Stimulated activated CD8-positive, alpha-beta memory T cell treated with anti-CD3 and anti-CD28 coated beads, Interleukin-7, amount 100 ng/mL, for 1 hour (primary cell): ENCODE measurements around the gene HES6.

Source experiments
- DNase-seq, 2 donors: peaks; one replicate each; pipeline ENCODE4 v3.0.0-alpha.2; 2020; ENCODE audit warnings: low read depth in 2 of 2

Gene HES6

DNA sequence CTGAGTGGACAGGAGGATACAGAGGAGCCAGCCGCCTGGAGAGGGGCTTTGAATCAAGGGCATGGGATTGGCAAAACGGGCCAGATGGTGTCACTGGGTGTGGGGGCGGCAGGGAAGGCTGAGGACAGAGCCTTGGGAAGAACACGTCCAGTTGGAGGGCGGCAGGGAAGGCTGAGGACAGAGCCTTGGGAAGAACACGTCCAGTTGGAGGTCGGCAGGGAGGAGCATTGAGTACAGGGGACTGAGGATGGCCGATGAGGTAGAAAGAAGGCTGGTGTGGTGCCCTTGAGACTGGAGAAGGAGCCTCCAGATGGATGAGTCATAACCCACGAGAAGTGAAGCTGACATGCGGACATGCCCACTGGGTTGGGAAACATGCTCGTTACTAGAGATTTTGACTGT is 4.5 kb downstream of the HES6 start:
- no peak for DNase-seq

DNA sequence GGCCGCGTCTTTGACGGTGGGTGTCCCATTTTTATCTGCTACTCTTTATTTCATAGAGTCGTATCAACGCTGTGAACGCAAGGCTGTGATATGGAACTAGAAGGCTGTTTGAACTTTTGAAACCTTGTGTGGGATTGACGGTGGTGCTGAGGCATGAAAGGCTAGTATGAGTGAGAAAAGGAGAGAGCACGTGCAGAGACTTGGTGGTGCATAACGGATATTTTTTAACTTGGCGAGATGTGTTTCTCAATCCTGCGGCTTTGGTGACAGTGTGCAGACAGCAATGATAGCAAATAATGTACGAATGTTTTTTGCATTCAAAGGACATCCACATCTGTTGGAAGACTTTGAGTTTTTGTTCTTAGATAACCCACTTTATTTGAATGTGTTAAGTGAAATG is 6.2 kb downstream of the HES6 start:
- no peak for DNase-seq

DNA sequence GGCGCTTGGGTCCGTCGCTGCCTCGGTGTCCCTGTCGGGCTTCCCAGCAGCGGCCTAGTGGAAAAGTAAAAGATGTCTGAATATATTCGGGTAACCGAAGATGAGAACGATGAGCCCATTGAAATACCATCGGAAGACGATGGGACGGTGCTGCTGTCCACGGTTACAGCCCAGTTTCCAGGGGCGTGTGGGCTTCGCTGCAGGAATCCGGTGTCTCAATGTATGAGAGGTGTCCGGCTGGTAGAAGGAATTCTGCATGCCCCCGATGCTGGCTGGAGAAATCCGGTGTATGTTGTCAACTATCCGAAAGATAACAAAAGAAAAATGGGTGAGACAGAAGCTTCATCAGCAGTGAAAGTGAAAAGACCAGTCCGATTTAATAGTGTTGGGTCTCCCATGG is 8.0 kb downstream of the HES6 start:
- no peak for DNase-seq

DNA sequence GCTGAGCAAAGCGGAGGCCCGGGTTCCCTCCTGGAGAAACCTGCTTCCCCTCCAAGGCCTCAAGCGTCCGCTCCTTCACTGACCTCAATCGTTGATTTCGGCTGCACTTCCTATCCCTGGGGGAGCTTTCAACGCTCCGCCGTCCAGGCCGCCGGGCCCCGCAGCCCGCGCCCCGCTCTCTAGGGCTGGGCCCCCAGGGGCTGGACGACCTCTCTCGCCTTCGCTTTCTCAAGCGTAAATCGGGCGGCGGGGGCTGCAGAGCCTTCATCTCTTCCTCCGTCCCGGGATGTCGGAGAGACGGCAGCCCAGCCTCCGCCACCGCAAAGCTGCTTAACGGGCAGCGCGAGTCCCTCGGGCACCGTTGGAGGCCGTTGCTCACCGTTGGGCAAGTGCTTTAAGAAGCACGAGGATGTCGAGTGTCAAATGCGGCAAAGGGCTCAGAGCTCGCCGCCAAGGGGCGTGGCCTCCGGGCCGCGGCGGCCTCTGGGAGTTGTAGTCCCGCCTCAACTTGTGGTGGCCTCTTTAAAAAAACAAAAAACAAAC is 8.5 kb downstream of the HES6 start:
- peak; percentile 59 for DNase-seq

DNA sequence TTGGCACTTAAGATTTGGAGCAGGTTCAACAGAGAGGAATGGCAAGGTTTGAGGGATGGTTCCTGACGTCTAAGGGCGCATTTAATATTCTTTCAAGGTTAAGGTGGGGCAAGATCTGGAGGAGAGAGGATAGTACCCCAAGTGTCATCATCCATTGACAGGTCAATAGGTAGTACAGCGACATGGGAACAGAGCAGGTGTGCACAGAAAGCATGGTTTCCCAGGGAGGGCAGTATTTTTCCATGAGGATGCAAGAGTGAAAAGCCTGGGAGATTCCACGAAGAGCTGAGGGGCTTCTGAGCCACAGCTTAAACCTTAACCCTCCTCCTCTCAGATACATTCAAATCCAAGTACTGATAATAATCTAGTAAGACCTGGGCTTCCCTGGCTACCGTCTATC is 9.1 kb downstream of the HES6 start:
- no peak for DNase-seq

DNA sequence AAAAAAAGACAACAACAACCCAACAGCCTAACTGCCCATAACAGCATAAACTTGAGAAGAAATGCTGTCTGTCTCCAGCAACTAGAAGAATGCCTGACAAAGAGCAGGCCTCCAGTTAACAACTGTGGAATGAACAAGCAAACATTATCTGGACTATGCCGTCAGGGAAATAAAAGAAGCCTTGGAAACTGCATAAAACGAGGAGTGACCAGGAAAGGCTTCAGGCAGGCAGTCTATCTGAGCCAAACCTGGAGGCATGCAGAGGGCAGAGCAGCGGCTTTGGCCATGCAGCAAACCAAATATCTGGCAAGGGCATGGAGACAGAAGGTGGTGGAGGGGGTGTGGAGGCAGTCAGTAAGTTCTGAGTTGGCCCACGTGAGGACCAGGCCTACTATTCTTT is 11.1 kb downstream of the HES6 start:
- no peak for DNase-seq

DNA sequence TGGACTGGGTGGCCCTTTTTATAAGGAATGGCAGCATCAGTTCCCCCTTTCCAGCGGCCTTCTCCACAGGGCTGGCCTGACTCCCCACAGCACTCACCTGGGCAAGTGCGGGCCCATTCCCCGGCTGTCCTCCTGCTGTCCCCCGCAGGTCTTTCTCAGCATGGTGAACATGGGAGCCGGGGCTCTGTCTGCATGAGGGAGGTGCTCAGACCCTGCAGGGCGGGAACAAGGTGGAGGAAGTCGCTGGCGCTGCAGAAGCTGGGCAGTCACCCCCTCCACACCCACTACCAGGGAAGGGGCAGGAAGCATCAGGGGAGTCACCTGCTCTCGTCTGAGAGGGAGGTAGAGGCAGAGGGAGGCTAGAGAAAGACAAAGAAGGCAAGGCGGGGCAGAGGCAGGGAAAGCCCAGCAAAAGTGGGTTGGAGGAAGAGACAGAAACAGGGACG is 12.2 kb downstream of the HES6 start:
- no peak for DNase-seq

DNA sequence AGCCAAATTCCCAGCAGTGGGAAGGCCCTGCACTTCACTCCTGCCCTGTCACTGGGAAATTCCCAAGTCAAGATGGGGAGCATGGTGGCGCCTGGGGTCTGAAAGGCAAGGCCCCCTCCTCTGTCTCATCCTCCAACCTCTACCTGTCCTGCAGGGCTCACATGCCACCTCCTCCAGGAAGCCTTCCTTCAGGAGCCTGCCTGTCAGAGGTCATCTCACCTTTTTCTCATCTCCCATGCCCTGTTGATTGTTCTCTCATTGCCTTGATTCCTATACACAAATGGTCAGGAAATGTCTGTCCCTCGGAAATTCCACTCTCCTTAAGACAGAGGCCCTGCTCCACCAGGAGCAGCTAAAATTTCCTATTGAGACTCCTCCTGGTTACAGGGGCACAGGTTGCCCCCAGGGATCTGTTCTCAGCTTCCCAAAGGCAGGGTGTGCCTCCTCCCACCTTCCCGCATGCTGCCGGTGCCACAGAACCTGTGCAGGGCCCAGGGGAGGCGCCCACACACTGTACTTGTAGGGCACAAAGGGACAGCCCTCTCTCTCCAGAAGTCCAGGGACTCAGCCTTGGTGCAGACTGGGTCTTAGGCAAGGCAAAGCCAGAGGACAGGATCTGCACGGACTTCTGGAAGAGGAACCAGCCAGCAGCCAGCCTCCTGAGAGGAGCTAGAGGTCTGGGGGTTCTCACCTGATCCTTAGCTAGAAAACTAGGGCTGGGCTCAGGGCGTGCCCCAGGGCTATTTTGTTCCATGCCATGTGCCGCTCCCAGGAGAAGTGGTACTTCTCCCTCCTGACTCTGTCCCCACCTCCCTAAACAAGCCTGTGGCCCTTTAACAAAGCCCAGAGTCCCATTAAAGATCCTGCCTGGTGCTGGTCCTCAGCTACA is 12.9 kb downstream of the HES6 start:
- DNase-seq: no peak

DNA sequence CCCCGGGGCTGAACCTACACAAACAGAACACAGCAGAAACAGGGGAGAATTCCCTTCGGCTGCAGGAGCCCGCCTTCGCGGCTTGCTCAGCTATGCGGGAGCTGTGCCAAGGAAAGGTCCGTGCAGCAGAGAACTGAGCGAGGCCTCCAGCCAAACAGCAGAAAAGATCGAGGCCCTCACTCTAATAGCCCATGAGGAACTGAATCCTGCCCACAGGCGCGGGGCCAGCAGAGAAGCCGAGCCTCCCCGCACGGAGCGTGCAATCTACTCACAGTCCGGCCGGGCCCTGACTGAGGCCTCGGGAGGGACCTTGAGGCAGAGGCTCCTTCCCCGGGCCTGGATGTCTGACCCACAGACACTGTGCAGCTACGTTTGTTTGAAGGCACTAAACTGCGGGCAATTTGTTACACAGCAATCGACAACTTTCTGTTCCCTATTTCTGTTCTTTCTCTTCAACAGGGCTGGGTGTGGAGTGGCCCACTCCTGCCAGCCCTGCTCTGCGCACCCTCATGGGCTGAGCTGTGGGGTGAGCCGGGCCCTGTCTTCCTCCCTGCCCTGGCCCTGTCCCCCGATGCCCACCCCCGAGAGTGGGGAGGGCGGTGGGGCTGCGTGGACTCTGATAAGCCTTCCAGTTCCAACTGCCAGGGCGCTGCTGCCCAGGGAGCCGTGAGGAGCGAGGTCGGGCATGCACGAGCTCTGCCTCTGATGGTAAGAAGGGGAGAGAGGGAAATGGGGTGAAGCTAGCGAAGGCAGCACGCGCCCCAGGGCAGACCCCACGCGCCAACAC is 13.7 kb downstream of the HES6 start:
- DNase-seq: no peak

DNA sequence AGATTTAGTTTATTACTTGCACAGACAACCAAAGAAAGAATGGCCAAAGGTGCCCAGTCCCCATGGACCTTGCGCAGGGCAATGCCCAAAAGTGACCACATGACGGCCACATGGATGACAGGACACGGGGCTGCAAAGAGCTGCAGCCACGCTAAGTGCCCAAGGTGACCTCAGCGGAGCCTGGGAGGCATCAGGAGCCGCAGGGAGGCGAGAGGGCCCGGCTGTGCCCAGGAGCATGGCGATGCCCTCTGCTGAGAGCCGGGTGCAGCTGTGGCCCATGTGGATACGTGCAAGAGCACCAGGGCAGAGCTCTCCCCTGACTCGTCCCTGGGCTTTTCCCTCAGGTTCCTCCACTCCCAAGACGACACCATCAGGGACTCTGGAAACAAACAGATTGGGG is 14.7 kb downstream of the HES6 start:
- no peak for DNase-seq

DNA sequence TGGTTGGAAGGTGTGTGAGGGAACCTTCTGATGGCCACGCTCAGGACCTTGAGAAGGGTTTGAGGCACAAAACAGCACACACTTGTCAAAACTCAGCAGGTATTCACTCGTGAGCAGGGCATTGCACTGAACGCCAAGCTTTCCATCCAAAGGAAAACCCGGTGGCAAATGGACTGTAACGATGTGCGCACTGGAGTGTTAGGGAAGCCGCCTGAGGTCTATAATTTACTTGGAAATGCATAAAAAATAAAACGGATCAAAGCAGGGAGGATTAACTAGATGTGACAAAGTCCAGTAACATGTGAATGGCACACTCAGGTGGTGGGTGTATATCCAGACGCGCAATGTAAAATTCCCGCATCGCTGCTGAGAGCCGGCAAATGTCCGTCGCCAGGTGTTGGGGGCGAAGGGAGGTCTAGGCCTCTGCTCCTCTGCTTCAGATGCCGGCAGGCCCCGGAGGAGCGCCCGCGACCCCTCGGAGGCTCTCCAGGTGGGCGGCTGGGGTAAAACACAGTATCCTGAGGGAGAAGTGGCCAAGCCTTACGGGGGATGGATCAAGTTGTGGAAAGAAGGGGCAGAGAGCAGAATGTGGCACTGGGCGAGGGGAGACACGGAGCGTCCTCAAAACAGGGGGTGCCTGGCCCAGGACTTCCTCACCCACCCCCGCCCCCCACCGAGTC is 15.3 kb downstream of the HES6 start:
- no peak for DNase-seq

DNA sequence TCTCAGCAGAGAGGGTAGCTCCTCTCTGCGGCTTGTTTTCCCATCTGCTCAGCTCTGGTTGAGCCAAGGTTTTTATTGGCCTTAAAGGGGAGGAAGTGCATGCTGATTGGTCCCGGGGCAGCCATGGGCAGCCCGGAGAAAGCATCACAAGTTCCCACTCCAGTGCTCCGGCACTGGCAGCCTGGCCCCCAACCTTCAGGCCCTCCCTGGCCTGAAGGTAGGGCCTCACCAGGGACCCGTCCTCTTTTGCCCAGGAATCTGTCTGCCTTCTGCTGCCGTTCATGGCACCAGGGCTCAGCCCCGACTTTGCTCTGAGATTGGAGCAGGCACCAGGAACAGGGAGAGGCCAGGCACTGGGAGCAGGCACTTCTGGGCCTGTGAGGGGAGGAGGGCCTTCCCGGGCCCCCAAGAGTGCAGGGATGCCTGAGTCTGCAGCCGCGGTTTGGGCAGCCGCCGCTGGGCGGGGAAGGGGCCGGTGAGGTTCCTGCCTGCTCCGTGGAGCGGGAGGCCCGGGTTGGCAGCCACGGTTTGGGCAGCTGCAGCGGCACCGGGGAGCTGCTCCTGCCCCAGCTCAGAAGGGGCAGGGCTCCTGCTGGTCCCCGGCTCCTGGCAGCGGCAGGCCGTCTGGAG is 18.8 kb downstream of the HES6 start:
- no peak for DNase-seq

DNA sequence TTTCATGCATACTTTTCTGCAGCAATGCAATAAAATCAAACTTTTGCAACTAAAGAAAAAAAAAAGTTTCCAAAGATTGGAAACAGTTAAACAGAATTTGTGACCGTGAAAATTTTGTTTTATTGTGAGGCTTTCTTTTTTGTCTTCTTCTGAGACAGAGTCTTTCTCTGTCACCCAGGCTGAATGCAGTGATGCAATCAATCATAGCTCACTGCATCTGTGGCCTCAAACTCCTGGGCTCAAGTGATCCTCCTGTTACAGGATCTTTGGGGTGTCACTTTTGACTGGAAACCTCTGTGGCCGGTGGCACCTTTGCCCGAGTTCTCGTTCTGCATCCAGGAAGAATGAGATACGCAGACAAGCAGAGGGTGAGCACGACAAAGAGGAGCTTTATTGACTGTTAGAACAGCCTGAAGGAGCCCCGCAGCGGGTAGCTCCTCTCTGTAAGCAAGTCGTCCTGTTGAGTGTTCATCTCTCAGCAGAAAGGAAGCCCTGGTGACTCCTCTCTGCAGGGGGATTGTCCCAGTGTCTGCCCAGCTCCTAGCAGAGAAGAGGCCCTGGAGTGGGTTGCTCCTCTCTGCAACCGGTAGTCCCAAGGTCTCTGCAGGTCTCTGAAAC is 19.5 kb downstream of the HES6 start:
- DNase-seq: no peak

DNA sequence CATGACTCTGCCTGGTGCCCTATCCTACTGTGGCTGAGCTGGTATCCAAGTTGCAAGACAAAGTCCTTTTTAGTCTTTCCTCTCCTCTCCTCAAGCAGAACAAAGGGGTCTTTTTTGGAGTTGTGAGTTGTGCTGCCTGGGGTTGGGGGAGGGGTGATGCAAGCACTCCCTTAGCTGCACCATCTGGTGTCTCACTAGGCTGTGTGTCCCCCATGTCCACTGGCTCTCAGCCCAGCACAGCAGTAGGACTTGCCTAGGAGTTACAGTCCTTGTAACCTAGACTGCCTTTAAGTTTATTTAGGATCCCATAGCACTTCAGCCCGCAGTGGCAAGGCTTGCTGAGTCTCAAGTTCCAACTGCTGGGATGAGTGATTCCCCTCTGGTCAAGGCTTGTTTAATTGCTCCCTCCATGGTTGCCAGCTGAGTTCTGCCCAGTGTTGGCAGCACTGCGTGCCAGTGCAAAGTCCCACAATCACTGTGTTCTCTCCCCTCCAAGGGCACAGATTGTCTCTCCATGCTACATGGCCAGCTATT is 23.1 kb downstream of the HES6 start:
- DNase-seq: no peak

DNA sequence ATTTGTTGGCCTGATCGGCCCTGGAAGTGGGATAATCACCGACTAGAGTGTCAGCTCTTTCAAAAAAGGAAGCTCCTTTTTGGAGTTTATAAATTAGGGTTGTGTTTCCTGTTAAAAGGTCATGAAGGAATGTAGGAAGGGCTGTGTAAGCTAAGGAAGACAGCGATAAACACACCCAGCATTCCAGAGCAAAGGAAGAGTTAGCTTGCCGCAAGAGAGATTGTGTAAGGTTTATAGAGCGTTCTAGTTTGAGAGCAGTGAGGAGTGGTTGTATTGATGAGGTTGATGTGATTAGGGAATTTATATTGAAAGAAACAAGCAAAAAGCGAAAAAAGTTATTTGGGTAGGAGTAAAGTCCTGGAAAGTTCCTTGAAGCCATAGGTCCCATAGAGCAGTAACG is 32.8 kb downstream of the HES6 start:
- DNase-seq: no peak

DNA sequence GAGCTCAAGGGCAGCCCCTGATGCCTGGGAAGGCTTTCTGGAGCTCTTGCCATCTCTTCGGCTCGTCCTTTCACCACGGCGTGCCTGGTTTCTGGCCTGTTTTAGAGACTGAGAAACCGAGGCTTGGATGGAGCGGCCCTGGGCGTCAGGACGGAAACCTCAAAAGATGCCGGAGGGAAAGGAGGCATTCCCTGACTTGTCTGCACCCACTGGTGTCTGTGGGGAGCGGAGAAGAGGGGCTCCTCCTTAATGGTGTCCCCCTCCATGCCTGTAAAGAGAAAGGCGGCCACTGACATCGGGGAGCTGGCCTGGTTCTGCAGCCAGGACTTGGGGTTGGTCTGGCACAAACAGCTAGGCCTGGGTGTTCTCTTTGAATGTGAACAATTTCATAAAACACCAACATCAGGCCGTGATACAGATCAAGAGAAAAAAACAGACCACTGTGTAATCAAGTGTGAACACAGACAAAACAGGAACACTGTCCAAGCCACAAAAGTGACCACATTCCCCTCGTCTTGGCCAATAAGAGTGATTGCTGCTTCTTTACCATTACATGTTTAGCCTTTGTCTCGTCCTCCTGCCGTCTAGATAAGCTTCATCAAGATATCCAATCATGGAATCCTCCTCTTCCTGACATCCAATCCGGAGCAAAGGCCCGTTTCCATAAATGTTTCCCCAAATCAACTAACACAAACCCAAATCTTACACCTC is 35.7 kb downstream of the HES6 start:
- DNase-seq: no peak

DNA sequence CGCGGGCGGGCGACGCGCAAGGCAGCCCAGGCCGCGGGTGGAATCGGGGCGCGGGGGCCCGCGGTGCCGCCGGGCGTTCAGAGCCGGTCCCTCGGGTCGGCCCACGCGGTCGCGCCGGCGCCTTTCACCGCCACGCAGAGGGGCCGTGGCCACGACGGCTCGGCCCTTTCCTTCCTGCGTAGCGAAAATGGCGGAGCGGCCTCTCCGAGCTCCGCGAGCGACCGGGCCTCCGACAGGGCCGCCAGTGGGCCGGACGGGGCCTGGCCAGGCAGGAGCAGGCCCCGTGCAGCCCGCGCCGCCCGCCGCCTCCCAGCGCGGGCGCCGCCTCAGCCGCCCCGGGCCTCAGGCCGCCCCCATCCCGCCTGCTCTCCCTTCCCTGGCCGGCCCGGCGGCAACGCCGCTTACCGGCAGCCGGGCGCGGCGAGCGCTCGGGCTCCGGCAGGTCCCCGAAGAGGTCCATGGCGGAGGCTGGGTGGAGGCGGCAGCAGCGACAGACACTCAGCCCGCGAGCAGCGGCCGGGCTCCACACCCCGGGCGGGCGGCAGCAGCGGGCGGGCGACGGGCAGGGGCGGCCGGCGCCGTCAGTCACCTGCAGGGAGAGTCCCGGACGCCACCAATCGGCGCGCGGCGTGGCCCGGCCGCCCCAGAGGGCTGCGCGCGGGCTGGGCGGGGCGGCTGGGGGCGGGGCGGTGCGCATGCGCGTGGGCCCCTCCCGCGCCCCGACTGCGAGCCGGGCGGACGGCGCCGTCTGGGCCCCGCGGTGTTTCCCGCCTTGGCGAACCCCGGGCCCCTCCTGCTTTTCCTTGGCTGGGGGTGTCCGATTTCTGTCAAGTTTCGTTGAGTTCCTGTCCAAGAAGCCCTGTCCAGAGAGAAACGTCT is 36.5 kb downstream of the HES6 start, which contains the start of gene ILKAP:
TSS of gene ILKAP (minus strand) at position 602 of the 879 bp plus-strand sequence. CDS start at position 460, 142 bp downstream.
- DNase-seq: peak; percentile 71 to 73

DNA sequence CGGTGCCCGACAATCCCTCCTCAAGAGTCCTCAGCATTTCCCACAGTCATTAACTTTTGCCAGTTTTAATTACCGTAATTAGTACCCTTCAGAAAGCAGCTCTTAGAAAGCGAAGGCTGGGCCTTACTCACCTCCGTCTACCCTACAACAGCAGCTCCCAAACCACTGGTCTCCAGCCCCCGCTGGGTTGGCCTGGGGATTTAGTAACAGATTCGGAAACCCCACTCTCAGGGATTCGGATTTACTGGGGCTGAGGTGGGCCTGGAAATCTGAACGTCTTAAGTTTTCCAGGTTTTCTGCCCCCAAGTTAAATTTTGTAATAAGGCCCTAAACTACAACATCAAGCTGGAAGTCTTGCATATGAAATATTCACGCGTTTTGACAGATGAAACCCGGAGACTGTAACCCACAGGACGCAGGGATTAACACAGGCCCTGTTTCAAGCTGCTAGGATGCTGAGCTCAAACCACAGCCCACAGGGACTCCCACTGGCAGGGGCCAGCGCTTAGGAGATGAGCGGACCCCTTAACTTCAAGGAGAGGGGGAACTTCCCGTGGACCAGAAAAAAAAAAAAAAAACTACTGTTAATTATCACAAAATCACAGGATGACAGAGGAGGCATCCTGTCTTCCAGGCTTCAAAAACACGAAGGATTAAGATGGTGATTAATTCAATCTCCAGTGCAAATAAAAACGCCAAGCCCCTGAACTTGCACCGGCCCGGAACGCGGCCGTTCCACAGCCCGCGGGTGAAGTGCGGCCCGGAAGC is 37.3 kb downstream of the HES6 start:
- no peak for DNase-seq
